Measurements from ENCODE around the gene ASXL1.
"Not testable (repeated sequence)": the region's sequence is repeated elsewhere in the genome, so short reads cannot be mapped to it uniquely, and the experiment has no call there.

ASXL1 gene

GRCh38 chr20:32363492-32363891, 5.4 kb downstream of the ASXL1 start:
- DNase-seq (ENCODE audit: low read depth) = no peak

GRCh38 chr20:32364554-32365208, 6.5 kb downstream of the ASXL1 start:
- DNase-seq (ENCODE audit: low read depth) = no peak

GRCh38 chr20:32365564-32365963, 7.4 kb downstream of the ASXL1 start:
- no peak for DNase-seq (ENCODE audit: low read depth)

GRCh38 chr20:32366380-32366779, 8.2 kb downstream of the ASXL1 start:
- DNase-seq (ENCODE audit: low read depth) = no peak

GRCh38 chr20:32368323-32368722, 10.2 kb downstream of the ASXL1 start:
- DNase-seq (ENCODE audit: low read depth) = no peak

- no peak for DNase-seq (ENCODE audit: low read depth)
Observed at GRCh38 chr20:32368925-32369324, 10.8 kb downstream of the ASXL1 start.

- DNase-seq (ENCODE audit: low read depth) = no peak
Observed at GRCh38 chr20:32370897-32371296, 12.8 kb downstream of the ASXL1 start.

GRCh38 chr20:32378461-32378860, 20.3 kb downstream of the ASXL1 start:
- no peak for DNase-seq (ENCODE audit: low read depth)

GRCh38 chr20:32380037-32380436, 21.9 kb downstream of the ASXL1 start:
- not testable (repeated sequence) for DNase-seq (ENCODE audit: low read depth)

- DNase-seq (ENCODE audit: low read depth) = no peak
Observed at GRCh38 chr20:32380745-32381144, 22.6 kb downstream of the ASXL1 start.

GRCh38 chr20:32382102-32382950, 24.2 kb downstream of the ASXL1 start:
- no peak for DNase-seq (ENCODE audit: low read depth)

GRCh38 chr20:32383441-32383840, 25.3 kb downstream of the ASXL1 start:
- DNase-seq (ENCODE audit: low read depth) = not testable (repeated sequence)

- DNase-seq (ENCODE audit: low read depth) = no peak
Observed at GRCh38 chr20:32385541-32385940, 27.4 kb downstream of the ASXL1 start.

- DNase-seq (ENCODE audit: low read depth) = no peak
Observed at GRCh38 chr20:32386091-32386490, 28.0 kb downstream of the ASXL1 start.

- no peak for DNase-seq (ENCODE audit: low read depth)
Observed at GRCh38 chr20:32387252-32387651, 29.1 kb downstream of the ASXL1 start.

- DNase-seq (ENCODE audit: low read depth) = no peak
Observed at GRCh38 chr20:32391003-32391402, 32.9 kb downstream of the ASXL1 start.

GRCh38 chr20:32395066-32395465, 36.9 kb downstream of the ASXL1 start:
- DNase-seq (ENCODE audit: low read depth) = no peak

GRCh38 chr20:32396646-32397160, 38.6 kb downstream of the ASXL1 start:
- no peak for DNase-seq (ENCODE audit: low read depth)

- DNase-seq (ENCODE audit: low read depth) = no peak
Observed at GRCh38 chr20:32397567-32398084, 39.5 kb downstream of the ASXL1 start.

GRCh38 chr20:32400476-32400875, 42.3 kb downstream of the ASXL1 start:
- no peak for DNase-seq (ENCODE audit: low read depth)

GRCh38 chr20:32404017-32404416, 45.9 kb downstream of the ASXL1 start:
- no peak for DNase-seq (ENCODE audit: low read depth)

GRCh38 chr20:32406701-32407100, 48.6 kb downstream of the ASXL1 start:
- no peak for DNase-seq (ENCODE audit: low read depth)

GRCh38 chr20:32407131-32407750, 49.1 kb downstream of the ASXL1 start:
- DNase-seq (ENCODE audit: low read depth) = peak; percentile 33

Measured in stimulated activated CD8-positive, alpha-beta memory T cell treated with anti-CD3 and anti-CD28 coated beads, Interleukin-4, amount 100 ng/mL, for 24 hours (primary cell).